ENCODE results near the gene CACNA2D2.
A peak's percentile ranks its signal among the peaks of the same experiment; 100 is the strongest.

CACNA2D2 gene

DNA sequence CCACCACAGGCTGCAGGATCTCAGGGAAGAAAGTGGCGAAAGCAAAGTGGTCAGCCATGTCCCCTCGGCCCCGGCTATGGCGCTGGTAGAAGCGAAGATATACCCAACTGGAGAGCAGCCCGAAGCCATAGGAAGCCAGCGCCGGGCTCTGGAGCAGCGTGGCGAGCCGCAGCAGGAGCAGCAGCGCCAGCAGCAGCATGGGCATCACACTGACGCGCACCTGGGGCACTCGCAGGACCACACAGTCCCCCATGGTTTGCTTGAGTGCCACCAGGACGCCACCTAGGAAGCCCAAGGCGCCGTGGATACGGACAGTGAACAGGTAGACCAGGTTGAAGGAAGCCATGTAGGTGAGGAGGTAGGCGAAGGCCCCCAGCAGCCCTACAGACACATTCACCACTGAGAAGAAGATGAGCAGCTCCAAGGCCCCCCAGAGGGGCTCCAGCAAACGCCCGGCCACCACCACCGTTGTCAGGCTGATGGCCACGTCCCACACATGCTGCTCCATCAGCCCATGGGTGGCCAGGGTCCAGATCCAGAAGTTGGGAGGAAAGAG is 145.0 kb downstream of the CACNA2D2 start:
- TF ChIP-seq, protein P1, sequence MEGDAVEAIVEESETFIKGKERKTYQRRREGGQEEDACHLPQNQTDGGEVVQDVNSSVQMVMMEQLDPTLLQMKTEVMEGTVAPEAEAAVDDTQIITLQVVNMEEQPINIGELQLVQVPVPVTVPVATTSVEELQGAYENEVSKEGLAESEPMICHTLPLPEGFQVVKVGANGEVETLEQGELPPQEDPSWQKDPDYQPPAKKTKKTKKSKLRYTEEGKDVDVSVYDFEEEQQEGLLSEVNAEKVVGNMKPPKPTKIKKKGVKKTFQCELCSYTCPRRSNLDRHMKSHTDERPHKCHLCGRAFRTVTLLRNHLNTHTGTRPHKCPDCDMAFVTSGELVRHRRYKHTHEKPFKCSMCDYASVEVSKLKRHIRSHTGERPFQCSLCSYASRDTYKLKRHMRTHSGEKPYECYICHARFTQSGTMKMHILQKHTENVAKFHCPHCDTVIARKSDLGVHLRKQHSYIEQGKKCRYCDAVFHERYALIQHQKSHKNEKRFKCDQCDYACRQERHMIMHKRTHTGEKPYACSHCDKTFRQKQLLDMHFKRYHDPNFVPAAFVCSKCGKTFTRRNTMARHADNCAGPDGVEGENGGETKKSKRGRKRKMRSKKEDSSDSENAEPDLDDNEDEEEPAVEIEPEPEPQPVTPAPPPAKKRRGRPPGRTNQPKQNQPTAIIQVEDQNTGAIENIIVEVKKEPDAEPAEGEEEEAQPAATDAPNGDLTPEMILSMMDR (conservative IDR thresholded peaks at IDR 0.05; ENCODE audit: low read length): no peak
- H3K9me3 ChIP-seq (ENCODE audit: insufficient read depth, low read depth, low read length): no peaks in the 10 kb centered on the region
- peak overlapping the region; percentile 78 for H3K4me3 ChIP-seq (ENCODE audit: low read length, poor library complexity, severe bottlenecking)
- no peaks in the 10 kb centered on the region for H3K27me3 ChIP-seq (ENCODE audit: insufficient read depth, low read length, poor library complexity, severe bottlenecking)
- peak overlapping the region; percentile 92 for H3K4me2 ChIP-seq (ENCODE audit: low read depth, low read length, poor library complexity, severe bottlenecking)
- peaks cover 9% of the 10 kb centered on the region; the same call in 1 of the 2 replicates for H3K36me3 ChIP-seq (ENCODE audit: insufficient read depth, low read length)
- H4K20me1 ChIP-seq (ENCODE audit: insufficient read depth, low read length, poor library complexity, severe bottlenecking): peaks cover 38% of the 10 kb centered on the region
- no peak overlapping the region for H2AFZ ChIP-seq (ENCODE audit: low read length)
- H3K79me2 ChIP-seq (ENCODE audit: insufficient read depth, low read length): peaks cover 45% of the 10 kb centered on the region
- H3K9me2 ChIP-seq (replicated peaks; ENCODE audit: low read depth, low read length): no peaks in the 10 kb centered on the region
- peak overlapping the region; percentile 84 for H3K9ac ChIP-seq (ENCODE audit: low read depth, low read length, poor library complexity, severe bottlenecking)
- H3K4me1 ChIP-seq (ENCODE audit: insufficient read depth, low read length, poor library complexity, severe bottlenecking): peaks cover 34% of the 10 kb centered on the region
- H3F3A ChIP-seq (ENCODE audit: low read depth): no peaks in the 10 kb centered on the region

DNA sequence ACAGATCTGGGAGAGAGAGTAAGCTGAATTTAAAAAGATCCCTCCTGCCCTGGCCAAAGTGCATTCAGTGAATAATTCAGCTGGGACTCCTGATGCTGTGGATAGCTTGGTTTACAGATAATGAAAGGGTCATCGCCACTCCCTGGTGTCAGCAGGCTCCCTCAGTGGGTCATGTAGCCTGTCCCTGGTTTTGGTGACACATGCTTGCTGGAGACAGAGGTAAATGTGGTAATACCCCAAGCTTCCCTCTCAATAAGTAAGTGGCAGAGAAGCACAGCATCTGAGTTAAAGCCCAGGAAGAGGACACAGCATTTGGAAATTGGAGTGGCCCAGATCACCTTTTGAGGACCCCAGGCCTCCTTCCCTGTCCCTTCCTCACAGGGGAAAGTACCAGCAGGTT is 146.0 kb downstream of the CACNA2D2 start:
- Histone ChIP-seq H3K9me2 (replicated peaks; ENCODE audit: low read depth, low read length) (no peaks in the 10 kb centered on the region), H3K9me3 (ENCODE audit: insufficient read depth, low read depth, low read length) (no peaks in the 10 kb centered on the region), H3F3A (ENCODE audit: low read depth) (no peaks in the 10 kb centered on the region), H3K4me1 (ENCODE audit: insufficient read depth, low read length, poor library complexity, severe bottlenecking) (peaks cover 34% of the 10 kb centered on the region), H3K9ac (ENCODE audit: low read depth, low read length, poor library complexity, severe bottlenecking) (peak overlapping the region; percentile 84), H3K27me3 (ENCODE audit: insufficient read depth, low read length, poor library complexity, severe bottlenecking) (no peaks in the 10 kb centered on the region), H3K79me2 (ENCODE audit: insufficient read depth, low read length) (peaks cover 45% of the 10 kb centered on the region), H3K4me2 (ENCODE audit: low read depth, low read length, poor library complexity, severe bottlenecking) (peak overlapping the region; percentile 92), H3K4me3 (ENCODE audit: low read length, poor library complexity, severe bottlenecking) (peak overlapping the region; percentile 78), H4K20me1 (ENCODE audit: insufficient read depth, low read length, poor library complexity, severe bottlenecking) (peaks cover 43% of the 10 kb centered on the region), H2AFZ (ENCODE audit: low read length) (no peak overlapping the region), H3K36me3 (ENCODE audit: insufficient read depth, low read length) (peaks cover 9% of the 10 kb centered on the region; the same call in 1 of the 2 replicates)
- TF ChIP-seq EZH2phosphoT487 (IDR thresholded peaks at IDR 0.05; ENCODE audit: borderline replicate concordance): no peak
- TF ChIP-seq, protein P1 (conservative IDR thresholded peaks at IDR 0.05; ENCODE audit: low read length): no peak

DNA sequence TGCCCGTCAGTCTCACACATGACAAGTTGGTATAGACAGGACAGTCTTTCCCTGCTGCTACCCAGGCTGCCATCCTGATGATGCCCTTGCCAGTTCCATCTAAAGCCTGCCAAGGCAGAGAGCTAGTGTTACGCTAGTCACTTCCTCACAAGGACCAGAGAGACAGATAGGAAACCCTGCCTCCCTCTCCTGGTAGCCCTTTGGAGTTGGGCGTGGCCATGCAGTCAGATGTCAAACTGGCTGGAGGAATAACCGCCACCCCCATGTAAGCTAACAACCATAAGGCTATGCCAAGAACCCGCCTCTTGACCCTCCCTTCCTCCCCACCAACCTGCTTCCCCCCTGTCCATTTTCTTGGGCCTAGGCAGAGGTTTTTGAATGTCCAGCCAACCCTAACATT is 146.9 kb downstream of the CACNA2D2 start:
- Histone ChIP-seq H3K4me3 (ENCODE audit: low read length, poor library complexity, severe bottlenecking) (peak overlapping the region; percentile 78), H3K27me3 (ENCODE audit: insufficient read depth, low read length, poor library complexity, severe bottlenecking) (no peaks in the 10 kb centered on the region), H3K4me2 (ENCODE audit: low read depth, low read length, poor library complexity, severe bottlenecking) (peak overlapping the region; percentile 92), H2AFZ (ENCODE audit: low read length) (no peak overlapping the region), H3K36me3 (ENCODE audit: insufficient read depth, low read length) (peaks cover 9% of the 10 kb centered on the region; the same call in 1 of the 2 replicates), H3K4me1 (ENCODE audit: insufficient read depth, low read length, poor library complexity, severe bottlenecking) (peaks cover 36% of the 10 kb centered on the region), H3K9me2 (replicated peaks; ENCODE audit: low read depth, low read length) (no peaks in the 10 kb centered on the region), H3K79me2 (ENCODE audit: insufficient read depth, low read length) (peaks cover 50% of the 10 kb centered on the region), H3F3A (ENCODE audit: low read depth) (no peaks in the 10 kb centered on the region), H4K20me1 (ENCODE audit: insufficient read depth, low read length, poor library complexity, severe bottlenecking) (peaks cover 43% of the 10 kb centered on the region), H3K9me3 (ENCODE audit: insufficient read depth, low read depth, low read length) (no peaks in the 10 kb centered on the region), H3K9ac (ENCODE audit: low read depth, low read length, poor library complexity, severe bottlenecking) (peak overlapping the region; percentile 84)
- no peak for TF ChIP-seq EZH2phosphoT487 (IDR thresholded peaks at IDR 0.05; ENCODE audit: borderline replicate concordance)
- TF ChIP-seq, protein P1 (conservative IDR thresholded peaks at IDR 0.05; ENCODE audit: low read length): no peak
